ENCODE results near the gene PSME4. TPM values are rescaled to one million over a fixed set of nuclear protein-coding genes. Genes with fewer than 3 reads are reported as not detected.
A peak's percentile ranks its signal among the peaks of the same experiment; 100 is the strongest.
"Not testable (repeated sequence)": the region's sequence is repeated elsewhere in the genome, so short reads cannot be mapped to it uniquely, and the experiment has no call there.

Gene PSME4
- total RNA-seq, 1 donor from 2014 or later, result 87.6 TPM

- no peak for TF ChIP-seq CTCF (IDR thresholded peaks at IDR 0.05; ENCODE audit: partially characterized antibody, unreplicated experiment)
- Mint-ChIP-seq H3K9me3 (ENCODE audit: unreplicated experiment) (no peaks in the 10 kb centered on the region), H3K4me3 (ENCODE audit: unreplicated experiment) (no peak overlapping the region), H3K27ac (ENCODE audit: unreplicated experiment) (peak overlapping the region; percentile 18), H3K4me1 (ENCODE audit: low read depth, unreplicated experiment) (peaks cover 31% of the 10 kb centered on the region), H3K27me3 (ENCODE audit: unreplicated experiment) (no peaks in the 10 kb centered on the region), H3K36me3 (ENCODE audit: unreplicated experiment) (no peaks in the 10 kb centered on the region)
- no peak for DNase-seq
Observed at GRCh38 chr2:53964257-53964952, 6.4 kb downstream of the PSME4 start.

- H3K36me3 Mint-ChIP-seq (ENCODE audit: unreplicated experiment); H3K4me3 Mint-ChIP-seq (ENCODE audit: unreplicated experiment); H3K9me3 Mint-ChIP-seq (ENCODE audit: unreplicated experiment); DNase-seq; H3K27me3 Mint-ChIP-seq (ENCODE audit: unreplicated experiment); H3K27ac Mint-ChIP-seq (ENCODE audit: unreplicated experiment): not testable (repeated sequence)
- H3K4me1 Mint-ChIP-seq (ENCODE audit: low read depth, unreplicated experiment), result peaks cover 31% of the 10 kb centered on the region
Observed at GRCh38 chr2:53961478-53962216, 9.1 kb downstream of the PSME4 start.

- DNase-seq, result no peak
- H3K9me3 Mint-ChIP-seq (ENCODE audit: unreplicated experiment), result no peaks in the 10 kb centered on the region
- H3K4me3 Mint-ChIP-seq (ENCODE audit: unreplicated experiment), result no peak overlapping the region
- no peaks in the 10 kb centered on the region for H3K36me3 Mint-ChIP-seq (ENCODE audit: unreplicated experiment)
- H3K27me3 Mint-ChIP-seq (ENCODE audit: unreplicated experiment), result peaks cover 2% of the 10 kb centered on the region
- no peak for TF ChIP-seq CTCF (IDR thresholded peaks at IDR 0.05; ENCODE audit: partially characterized antibody, unreplicated experiment)
- H3K27ac Mint-ChIP-seq (ENCODE audit: unreplicated experiment), result no peak overlapping the region
- peaks cover 31% of the 10 kb centered on the region for H3K4me1 Mint-ChIP-seq (ENCODE audit: low read depth, unreplicated experiment)
Observed at GRCh38 chr2:53960476-53960875, 10.3 kb downstream of the PSME4 start.

GRCh38 chr2:53958443-53958842, 12.3 kb downstream of the PSME4 start:
- peaks cover 23% of the 10 kb centered on the region for H3K4me1 Mint-ChIP-seq (ENCODE audit: low read depth, unreplicated experiment)
- no peak for TF ChIP-seq CTCF (IDR thresholded peaks at IDR 0.05; ENCODE audit: partially characterized antibody, unreplicated experiment)
- DNase-seq, result no peak
- H3K27me3 Mint-ChIP-seq (ENCODE audit: unreplicated experiment), result peaks cover 2% of the 10 kb centered on the region
- no peak overlapping the region for H3K27ac Mint-ChIP-seq (ENCODE audit: unreplicated experiment)
- no peak overlapping the region for H3K4me3 Mint-ChIP-seq (ENCODE audit: unreplicated experiment)
- no peaks in the 10 kb centered on the region for H3K9me3 Mint-ChIP-seq (ENCODE audit: unreplicated experiment)
- no peaks in the 10 kb centered on the region for H3K36me3 Mint-ChIP-seq (ENCODE audit: unreplicated experiment)

- H3K27ac Mint-ChIP-seq (ENCODE audit: unreplicated experiment), result no peak overlapping the region
- no peak for TF ChIP-seq CTCF (IDR thresholded peaks at IDR 0.05; ENCODE audit: partially characterized antibody, unreplicated experiment)
- H3K4me1 Mint-ChIP-seq (ENCODE audit: low read depth, unreplicated experiment), result peaks cover 6% of the 10 kb centered on the region
- peaks cover 4% of the 10 kb centered on the region for H3K36me3 Mint-ChIP-seq (ENCODE audit: unreplicated experiment)
- DNase-seq, result no peak
- no peaks in the 10 kb centered on the region for H3K9me3 Mint-ChIP-seq (ENCODE audit: unreplicated experiment)
- peaks cover 2% of the 10 kb centered on the region for H3K27me3 Mint-ChIP-seq (ENCODE audit: unreplicated experiment)
- H3K4me3 Mint-ChIP-seq (ENCODE audit: unreplicated experiment), result no peak overlapping the region
Observed at GRCh38 chr2:53952519-53952918, 18.3 kb downstream of the PSME4 start.

Measured in glutamatergic neuron (in vitro differentiated cells).